ENCODE results near the gene ITIH1.

- TF ChIP-seq, protein P1, sequence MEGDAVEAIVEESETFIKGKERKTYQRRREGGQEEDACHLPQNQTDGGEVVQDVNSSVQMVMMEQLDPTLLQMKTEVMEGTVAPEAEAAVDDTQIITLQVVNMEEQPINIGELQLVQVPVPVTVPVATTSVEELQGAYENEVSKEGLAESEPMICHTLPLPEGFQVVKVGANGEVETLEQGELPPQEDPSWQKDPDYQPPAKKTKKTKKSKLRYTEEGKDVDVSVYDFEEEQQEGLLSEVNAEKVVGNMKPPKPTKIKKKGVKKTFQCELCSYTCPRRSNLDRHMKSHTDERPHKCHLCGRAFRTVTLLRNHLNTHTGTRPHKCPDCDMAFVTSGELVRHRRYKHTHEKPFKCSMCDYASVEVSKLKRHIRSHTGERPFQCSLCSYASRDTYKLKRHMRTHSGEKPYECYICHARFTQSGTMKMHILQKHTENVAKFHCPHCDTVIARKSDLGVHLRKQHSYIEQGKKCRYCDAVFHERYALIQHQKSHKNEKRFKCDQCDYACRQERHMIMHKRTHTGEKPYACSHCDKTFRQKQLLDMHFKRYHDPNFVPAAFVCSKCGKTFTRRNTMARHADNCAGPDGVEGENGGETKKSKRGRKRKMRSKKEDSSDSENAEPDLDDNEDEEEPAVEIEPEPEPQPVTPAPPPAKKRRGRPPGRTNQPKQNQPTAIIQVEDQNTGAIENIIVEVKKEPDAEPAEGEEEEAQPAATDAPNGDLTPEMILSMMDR (IDR thresholded peaks at IDR 0.05; ENCODE audit: poor library complexity, severe bottlenecking), result no peak
- TF ChIP-seq TAF1 (IDR thresholded peaks at IDR 0.05; ENCODE audit: low read depth), result no peak
Measured at GRCh38 chr3:52791366-52791765, 14.0 kb downstream of the ITIH1 start.
